T-helper 9 cell (primary cell): ENCODE measurements around the gene HSD11B1L.
A peak's percentile ranks its signal among the peaks of the same experiment; 100 is the strongest.

Experiments used
- DNase-seq: peaks from one replicate; pipeline ENCODE4 v3.0.0-alpha.2; 2020
- total RNA-seq, 2 donors: gene quantifications; one replicate each; lab custom pipeline; 2026; lab: John Stamatoyannopoulos, UW

Gene HSD11B1L, protein sequence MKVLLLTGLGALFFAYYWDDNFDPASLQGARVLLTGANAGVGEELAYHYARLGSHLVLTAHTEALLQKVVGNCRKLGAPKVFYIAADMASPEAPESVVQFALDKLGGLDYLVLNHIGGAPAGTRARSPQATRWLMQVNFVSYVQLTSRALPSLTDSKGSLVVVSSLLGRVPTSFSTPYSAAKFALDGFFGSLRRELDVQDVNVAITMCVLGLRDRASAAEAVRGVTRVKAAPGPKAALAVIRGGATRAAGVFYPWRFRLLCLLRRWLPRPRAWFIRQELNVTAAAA
- 2.2 to 2.4 reads per million in 2 donors for total RNA-seq

DNA sequence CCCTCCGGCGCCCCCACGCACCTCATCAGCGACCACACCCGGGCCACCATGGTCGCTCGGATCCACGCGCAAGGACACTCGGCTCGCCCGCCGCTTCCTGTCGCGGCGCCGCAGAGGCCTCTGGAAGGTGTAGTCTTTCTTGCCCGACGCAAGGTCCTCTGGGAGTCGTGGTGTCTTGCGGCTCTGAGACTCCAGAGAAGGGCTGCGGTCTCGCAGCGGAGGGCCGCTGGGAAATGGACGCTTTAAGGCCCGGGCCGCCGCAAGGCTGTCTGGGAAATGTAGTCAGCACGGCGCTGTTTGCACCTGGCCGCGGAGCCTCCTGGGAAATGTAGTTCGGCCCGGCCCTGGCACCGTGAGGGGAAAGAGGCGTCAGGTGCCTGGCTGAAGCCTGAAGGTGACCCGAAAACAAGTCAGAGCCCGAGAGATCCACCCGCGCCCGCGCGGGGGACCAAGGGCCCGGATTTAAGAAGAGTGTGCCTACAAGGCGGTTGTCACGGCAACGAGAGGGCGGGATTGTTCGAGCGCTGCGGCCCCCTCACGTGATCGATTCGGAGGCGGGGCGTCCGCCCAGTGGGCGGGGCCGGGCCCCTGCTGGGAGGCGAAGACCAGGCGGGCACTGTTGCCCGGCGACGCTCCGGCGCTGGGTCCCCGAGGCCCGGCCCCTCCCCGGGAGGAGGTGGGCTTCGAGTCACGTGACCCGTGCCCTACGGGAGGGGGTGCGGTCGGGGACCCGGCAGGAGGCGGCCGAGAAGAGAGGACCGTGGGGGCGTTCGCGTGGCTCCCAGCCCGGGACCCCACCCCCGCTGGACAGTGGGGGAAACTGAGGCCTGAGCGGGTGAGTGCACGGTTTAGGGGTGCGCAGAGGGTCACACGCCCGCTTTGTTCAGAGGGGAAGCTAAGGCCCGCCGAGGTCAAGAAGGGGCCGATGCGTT, at the start of gene HSD11B1L, which contains the start of gene MICOS13:
Gene HSD11B1L (plus strand): TSS at position 591 of the 932 bp plus-strand sequence. CDS start 3,806 bp downstream, outside the sequence.
Gene MICOS13 (minus strand): TSS at position 80 of the 932 bp plus-strand sequence. CDS start 30 bp downstream, at position 50.
- peak; percentile 95 for DNase-seq

DNA sequence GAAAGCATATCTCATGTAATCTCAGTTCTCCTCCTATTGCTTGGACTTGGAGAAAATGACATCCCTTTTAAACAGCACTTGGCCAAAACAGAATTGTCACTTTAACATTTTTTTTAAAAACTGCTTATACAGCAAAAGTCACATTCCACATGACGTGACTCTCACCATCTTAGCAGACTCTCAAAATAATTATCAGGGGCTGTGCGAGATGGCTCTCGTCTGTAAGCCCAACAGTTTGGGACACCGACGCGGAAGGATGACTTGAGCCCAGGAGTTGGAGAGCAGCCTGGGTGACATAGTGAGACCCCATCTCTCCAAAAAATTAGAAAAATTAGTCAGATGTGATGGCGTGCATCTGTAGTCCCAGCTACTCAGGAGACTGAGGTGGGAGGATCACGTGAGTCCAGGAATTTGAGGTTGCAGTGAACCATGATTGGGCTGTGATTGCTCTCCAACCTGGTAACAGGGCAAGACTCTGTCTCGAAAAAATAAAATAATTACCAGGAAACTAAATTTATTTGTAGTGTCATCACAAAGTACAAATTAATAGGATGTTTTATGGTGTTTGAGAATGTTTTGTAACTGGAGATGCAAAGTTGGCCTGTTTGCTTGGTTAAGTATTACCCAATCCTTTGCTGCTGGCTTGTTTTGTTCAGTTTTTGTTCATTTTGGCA, 49.1 kb upstream of the HSD11B1L start:
- no peak for DNase-seq

DNA sequence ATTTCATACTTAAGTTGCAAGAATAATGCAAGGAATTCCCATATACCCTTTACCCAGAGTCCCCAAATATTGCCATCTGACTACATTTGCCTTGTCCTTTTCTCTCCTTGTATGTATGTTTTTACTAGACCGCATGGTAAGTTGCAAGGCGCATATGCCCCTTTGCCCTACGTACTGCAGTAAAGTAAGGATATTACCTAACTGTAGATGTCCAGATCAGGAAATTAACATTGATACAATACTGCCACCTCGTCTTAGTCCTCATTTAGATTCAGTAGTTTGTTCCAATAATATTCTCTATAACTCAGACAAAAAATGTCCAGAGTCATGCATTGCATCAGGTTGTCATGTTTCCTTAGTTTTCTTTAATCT, 48.6 kb upstream of the HSD11B1L start:
- no peak for DNase-seq

DNA sequence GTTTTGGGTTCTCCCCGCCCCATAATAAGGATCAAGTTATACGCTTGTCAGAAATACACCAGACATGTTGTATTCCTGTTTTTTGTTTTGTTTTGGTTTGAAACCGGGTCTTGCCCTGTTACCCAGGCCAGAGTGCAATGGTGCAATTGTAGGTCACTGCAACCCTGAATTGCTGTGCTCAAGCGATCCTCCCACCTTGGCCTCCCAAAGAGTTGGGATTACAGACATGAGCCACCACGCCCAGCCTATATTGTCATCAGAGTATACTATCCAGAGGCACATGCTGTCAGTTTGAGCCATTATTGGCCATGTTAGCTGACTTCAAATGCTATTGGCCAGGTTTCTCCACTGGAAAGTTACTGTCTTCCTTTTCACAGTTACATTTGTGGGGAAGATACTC, 48.2 kb upstream of the HSD11B1L start:
- DNase-seq: no peak

DNA sequence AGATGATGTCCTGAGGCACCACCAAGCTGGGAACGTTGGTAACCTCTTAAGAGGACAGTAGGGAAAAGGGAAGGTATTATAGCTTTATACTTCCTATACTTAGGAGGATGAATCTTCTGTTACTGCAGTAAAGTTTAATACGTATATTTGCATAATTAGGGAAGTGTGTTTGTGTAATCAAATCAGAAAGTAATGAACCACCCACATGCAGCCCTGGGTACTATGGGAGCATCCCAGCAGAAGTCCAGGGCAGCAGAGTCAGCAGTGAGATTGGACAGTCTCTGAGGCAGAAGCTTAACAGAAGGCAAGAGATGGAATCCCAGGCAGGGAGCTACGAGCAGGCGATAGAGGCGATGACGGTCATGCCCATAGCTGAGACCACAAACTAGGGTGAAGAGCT, 45.4 kb upstream of the HSD11B1L start:
- no peak for DNase-seq

DNA sequence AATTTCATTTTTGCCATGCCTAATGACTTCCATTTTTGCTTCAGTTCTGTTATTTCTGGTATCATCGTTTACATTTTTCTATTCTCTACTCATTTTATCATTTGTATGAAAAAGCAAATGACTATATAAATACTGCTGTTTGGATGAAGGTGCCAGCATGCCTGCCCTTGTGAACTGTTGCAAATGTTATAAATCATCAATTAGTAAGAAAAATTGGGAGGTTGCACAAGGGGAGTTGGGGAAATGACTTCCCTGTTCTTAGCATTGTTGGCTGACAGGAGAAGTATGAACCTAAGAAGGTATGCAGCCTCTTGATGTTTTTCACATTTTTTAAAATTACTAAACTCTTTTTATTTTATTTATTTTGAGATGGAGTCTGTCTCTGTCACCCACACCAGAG, 42.9 kb upstream of the HSD11B1L start:
- no peak for DNase-seq

DNA sequence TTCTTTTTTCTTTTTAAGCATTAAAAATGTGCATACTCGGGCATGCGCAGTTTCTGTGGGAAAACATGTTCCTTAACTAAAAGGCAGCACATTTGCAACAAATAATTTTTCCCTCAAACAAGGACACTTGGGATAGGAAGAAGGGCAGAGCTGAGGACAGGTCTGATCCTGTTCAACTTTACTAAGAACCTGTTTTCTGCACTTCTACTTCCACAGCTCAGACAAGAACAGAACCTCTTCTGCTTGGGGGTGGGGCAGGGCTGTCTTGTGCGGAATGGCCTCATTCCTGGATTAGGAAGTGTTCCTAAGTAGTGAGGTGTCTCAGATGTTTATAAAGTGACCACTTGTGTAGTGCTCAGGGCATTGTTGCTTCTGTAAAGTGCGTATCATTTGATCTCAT, 39.7 kb upstream of the HSD11B1L start:
- no peak for DNase-seq

DNA sequence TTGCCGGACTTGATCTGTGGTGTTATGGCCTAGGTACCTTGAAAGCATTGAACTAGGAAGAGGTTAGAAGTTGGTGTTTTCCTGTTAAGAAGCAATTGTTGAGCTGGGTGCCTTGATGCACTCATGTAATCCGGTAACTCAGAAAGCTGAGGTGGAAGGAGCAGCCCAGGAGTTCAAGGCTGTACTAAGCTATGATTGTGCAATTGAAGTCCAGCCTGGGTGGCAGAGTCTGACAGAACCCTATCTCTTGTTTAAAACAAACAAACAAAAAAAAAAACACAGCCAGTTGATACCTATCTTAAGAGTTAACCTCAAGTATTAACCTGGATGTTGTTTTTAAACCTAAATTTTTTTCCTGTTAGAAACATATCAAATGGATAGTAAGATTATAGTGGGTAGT, 38.6 kb upstream of the HSD11B1L start:
- no peak for DNase-seq

DNA sequence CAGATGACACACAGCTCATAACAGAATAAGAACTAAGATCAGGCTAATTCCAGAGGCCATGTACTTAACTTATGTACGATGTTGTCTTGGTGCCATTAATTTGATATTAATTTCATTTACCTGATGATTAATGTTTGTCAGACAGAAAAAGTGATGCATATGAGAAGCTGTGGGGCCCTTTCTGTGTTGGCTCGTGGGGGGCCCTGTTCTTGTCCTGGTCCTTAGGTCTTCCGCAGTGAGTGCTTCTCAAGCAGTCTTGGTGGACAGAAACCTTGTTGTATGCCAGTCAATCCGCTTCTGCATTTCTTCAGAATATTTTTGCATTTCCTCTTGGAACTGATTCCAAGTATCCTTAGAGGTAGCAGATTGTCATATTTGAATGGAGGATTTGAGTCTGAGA, 37.8 kb upstream of the HSD11B1L start:
- DNase-seq: no peak

DNA sequence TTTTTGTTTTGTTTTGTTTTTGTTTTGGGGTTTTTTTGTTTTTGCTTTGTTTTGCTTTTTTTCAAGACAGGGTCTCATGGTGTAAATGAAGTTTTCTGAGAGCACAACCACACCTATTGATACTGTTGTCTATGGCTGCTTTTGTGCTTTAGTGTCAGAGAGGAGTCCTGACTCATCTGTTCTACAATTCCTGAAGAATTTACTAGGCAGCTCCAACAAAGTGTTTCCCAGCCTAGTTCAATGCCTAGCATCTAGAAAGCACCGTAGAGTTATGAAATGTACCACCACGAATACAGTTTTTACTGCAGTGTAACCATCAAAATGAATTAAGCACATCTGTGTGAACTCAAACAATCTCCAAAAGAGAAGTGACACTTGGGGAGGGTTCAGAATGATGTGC, 36.8 kb upstream of the HSD11B1L start:
- DNase-seq: no peak

DNA sequence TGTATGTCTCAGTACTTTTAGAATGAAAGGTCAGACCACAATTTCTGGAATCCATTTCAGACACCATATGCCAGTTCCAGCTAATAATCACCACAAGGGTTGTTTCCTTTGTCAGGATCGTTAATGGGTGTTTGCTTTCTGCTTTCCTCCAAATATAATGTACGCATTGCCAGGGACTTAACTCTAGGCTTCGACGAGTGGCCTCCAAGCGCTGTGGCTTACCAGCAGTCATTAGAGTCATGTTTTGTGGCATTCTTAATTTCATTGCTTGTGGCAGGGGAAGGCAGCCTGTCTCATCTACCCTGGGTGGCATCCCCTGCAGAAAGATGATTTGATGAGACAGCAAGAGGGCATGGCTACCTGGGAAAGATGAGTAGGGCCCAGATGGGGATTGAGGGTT, 35.4 kb upstream of the HSD11B1L start:
- DNase-seq: no peak

DNA sequence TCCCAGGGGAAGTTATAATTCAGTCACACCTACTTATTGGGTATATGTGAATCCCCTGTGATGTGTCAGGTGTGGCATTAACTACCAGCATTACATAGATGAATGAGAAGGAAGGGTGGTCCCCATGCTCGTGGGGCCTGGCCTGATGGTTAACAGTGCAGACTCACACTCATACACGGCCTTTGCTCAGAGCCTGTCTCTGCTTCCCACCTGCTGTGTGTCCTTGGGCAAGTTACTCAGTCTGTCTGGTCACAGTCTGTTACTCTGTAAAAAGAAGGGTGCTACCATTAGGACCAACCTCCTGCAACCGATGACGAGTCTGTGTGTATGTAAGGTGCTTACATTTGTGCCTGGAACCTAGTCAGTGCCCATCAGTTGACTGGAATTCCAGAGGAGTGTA, 34.1 kb upstream of the HSD11B1L start:
- DNase-seq: no peak

DNA sequence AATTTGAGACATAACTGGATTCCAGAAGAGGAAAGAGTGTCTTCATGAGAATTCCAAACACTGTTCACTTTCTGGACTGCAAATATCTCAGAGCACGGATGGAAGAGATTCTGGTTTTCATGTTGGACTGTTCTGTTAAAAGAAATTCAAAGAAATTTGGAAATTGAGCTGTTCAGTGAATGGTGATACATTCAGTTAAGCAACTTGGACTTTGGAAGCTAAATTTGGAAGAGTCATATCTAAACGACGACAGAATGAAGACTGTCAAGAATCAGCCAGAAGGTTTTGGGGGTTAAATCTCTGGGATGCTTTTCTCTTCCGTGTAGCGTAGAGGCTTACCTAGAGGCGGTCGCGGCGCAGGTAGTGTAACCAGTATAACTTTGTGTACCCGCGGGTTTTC, 32.4 kb upstream of the HSD11B1L start:
- DNase-seq: no peak

DNA sequence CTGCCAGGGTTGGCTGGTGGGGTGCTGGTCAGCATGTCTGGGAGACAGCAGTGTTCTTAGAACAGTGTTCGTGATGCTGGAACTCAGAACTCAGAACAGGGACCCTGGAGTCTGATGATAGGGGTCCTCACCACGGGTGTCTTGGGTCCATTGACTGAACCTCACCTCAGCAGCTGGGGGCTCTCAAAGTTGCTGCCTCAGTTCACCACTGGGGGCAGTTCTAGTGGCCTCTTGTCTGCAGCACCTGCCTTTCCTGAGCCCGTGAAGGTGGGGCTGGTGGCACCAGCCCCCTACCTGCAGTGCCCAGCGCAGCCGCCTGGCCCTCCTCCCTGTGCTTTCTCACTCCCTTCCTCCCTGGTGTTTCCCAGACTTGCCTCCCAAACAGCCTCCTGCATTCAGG, 29.5 kb upstream of the HSD11B1L start:
- no peak for DNase-seq

DNA sequence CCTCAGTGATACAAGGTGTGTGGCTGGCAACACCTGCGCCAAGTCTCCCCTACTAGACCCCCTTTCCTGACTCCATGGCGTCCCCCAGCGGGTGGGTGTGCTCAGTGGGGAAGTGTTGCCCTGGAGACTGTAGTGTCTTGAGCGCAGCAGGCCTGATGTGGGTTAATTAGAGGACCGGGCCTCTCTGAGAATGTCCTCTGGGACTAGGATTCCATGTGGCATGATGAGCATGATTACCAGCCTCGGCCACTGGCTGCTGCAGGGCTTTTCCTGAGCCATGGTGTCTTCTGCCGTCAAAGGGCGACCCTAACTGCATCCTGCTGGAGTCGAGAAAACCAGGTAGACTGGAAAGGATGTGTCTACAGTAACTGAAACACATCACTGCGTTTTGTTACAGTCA, 28.6 kb upstream of the HSD11B1L start:
- no peak for DNase-seq

DNA sequence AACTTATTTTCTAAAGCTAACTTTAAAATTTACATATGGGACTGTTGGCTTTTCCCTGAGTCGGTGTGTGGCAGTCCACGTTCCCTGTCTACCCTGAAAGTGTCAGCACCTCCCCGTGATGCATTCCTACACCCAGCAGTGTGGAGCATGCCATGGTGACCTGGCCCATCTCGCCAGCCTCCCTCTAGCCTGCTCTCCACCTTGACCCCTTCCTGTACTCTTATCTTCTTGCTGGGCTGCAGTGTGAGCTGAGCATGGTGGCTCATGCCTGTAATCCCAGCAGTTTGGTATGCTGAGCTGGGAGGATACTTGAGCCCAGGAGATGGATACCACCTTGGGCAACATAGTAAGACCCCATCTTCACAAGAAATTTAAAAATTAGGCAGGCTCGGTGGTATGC, 25.9 kb upstream of the HSD11B1L start:
- DNase-seq: no peak

DNA sequence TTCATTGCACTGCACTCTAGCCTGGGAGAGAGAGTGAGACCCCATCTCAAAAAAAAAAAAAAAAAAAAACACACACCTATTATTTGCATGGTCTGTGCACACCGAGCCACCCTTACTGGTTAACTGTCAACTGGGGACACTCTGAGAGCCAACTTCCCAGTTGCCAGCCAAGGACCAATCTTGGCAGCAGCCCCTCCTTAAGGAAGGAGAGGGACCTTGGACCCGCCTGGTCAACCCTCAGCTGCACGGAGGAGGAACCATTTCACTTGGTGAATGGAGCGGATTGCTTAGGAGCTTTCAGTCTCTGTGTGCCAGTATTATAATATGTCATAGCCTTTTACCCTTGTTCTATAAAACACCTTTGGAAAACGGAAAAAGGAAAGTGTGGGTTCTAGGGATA, 25.4 kb upstream of the HSD11B1L start:
- DNase-seq: no peak

DNA sequence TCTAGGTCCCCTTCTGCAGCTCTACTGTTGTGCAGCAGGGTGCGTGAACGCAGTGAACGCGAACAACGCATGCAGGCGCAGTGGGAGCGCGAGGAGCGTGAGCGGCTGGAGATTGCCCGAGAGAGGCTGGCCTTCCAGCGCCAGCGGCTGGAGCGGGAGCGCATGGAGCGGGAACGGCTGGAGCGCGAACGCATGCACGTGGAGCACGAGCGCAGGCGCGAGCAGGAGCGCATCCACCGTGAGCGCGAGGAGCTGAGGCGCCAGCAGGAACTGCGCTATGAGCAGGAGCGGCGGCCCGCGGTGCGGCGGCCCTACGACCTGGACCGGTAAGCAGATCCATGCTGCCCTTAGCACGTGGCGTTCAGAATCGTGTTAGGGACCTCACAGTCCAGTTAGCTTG, 19.3 kb upstream of the HSD11B1L start:
- DNase-seq: no peak

DNA sequence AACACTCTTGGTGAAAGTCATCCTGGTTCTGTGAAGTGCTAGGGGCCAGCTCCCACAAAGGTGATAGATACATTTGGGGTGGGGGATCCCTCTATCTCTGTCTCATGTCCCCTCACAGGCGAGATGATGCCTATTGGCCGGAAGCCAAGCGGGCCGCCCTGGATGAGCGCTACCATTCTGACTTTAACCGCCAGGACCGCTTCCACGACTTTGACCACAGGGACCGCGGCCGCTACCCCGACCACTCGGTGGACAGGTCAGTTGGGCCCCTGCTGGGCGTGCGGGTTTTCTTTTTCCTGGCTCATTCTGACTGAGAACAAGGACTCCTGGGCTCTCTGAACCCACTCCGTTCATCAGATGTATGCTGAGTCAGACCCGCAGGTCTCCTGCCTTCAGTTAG, 16.9 kb upstream of the HSD11B1L start:
- no peak for DNase-seq

DNA sequence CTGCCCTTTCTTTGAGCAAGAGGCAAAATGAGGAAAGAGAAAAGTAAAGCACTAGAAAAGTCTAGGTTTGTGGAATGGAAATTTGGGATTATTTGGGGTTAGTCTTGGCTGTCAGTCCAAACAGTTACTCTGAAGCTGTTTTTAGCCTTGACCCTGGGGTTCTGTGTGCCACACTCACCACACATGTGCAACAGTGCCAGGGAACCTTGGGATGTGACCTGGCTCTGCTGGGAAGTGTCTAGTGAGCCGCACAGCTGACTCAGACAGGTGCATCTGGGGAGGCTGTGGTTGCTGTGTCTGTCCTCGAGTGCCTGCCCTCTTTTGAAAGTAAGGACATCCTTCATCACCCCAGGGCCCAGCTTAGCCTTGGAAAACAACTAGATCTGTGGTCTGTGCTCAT, 16.3 kb upstream of the HSD11B1L start:
- no peak for DNase-seq

DNA sequence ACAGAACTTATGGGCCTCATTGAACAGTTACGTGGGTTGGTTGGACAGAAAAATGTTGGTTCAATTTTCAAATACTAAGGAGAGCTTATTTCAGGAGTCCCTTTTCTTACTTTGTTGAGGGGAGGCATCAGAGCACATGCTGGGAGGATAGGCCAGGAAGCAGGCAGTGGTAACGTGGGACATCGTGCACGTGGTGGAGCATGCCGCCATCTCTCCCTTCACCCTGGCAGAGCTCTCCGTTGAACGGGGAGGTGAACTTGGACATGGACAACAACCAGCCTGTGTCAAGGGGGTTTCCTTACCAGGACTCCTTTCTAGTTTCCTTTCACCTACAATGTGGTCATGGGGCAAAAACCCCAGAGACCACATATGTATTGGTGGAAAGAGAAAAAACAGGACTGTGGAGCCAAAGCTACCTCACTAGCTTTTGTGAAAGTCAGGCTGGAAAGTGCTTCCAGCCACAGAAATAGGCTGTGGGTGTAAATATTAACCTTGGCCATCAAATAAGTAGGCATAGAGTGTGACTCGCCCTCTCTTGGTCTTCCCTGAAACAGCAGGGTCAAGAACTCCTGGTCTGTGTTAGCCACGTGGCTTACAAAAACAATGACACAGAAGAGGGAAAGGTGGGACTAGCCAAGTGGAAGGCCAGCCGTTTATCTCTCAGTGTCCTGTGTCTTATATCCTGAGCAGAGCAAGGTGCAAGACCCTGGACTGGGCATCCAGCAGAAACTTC, 14.9 kb upstream of the HSD11B1L start:
- no peak for DNase-seq

DNA sequence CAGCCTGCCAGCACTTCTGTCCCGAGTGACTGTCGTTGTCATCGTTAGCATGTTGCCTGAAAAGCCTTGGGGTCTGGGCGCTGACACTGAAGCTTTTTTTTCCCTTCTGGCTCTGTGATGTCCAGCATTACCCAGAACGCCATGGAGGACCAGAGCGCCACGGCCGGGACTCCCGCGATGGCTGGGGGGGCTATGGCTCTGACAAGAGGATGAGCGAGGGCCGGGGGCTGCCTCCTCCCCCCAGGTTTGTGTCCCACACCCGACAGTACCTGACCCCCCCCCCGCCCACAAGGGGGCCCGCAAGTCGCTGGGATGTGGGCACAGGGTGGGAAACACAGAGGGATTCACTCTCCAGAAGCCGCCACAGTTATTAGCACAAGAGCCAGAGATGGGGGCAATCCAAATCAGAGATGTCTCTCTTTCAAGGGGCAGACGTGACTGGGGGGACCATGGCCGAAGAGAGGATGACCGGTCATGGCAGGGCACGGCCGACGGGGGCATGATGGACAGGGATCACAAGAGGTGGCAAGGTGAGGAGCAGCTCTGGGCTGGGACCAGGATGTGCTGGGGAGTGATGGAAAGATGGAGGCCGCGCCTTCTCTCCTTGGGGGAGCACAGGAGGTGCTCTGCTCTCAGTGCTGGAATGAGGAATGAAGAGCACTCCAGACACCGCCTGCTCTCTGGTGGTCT, 13.8 kb upstream of the HSD11B1L start:
- no peak for DNase-seq
